ENCODE results near the gene CCDC68. TPM values are rescaled to one million over a fixed set of nuclear protein-coding genes. Genes with fewer than 3 reads are reported as not detected.

CCDC68 gene
- total RNA-seq, 1 experiment from 2014 or later, result 3.1 TPM

DNA sequence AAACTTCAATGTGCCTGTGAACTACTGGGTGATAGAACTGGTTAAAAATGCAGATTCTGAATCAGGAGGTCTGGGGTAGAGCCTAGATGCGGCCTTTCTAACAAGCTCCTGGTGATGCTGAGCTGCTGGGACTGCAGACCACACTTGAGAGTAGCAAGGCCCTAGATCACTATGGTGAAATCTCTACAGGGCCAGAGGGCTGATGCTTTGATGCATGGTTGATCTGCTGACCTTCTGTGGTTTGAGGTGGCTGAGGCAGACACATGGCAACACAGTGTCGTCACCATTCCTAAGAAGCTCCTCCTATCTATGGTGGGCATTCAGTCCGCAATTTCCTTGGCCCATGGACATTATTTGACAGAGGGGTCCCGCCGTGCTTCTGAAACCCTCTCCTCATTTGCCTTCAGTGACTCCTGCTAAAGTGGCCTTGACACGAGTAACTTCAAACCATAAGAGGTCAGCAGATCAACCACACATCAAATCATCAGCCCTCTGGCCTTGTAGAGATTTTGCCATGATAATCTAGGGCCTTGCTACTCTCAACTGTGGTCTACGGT lies 19.8 kb downstream of the CCDC68 start:
- Histone ChIP-seq H3K4me3 (ENCODE audit: low read length) (no peak overlapping the region), H3K4me2 (ENCODE audit: low read length) (no peak overlapping the region), H2AFZ (ENCODE audit: low read length) (no peak overlapping the region), H3F3A (ENCODE audit: low read length, unreplicated experiment) (no peaks in the 10 kb centered on the region), H3K36me3 (ENCODE audit: low read depth, low read length) (no peaks in the 10 kb centered on the region), H3K9me2 (replicated peaks; ENCODE audit: low read length) (no peaks in the 10 kb centered on the region), H3K27me3 (ENCODE audit: low read length) (no peaks in the 10 kb centered on the region), H3K9me3 (ENCODE audit: low read length) (no peaks in the 10 kb centered on the region), H3K4me1 (ENCODE audit: insufficient read depth, low read length) (no peaks in the 10 kb centered on the region), H3K9ac (ENCODE audit: low read length) (no peak overlapping the region), H3K79me2 (ENCODE audit: low read length) (no peaks in the 10 kb centered on the region), H4K20me1 (ENCODE audit: low read length) (no peaks in the 10 kb centered on the region), H3K27ac (ENCODE audit: low read length) (no peak overlapping the region)
- ATAC-seq, result no peak
- DNase-seq, result no peak
- TF ChIP-seq EZH2 (IDR thresholded peaks at IDR 0.05; ENCODE audit: low read length, unreplicated experiment) (no peak), EZH2phosphoT487 (IDR thresholded peaks at IDR 0.05; ENCODE audit: borderline replicate concordance, low read length) (no peak)
- TF ChIP-seq, protein P1, sequence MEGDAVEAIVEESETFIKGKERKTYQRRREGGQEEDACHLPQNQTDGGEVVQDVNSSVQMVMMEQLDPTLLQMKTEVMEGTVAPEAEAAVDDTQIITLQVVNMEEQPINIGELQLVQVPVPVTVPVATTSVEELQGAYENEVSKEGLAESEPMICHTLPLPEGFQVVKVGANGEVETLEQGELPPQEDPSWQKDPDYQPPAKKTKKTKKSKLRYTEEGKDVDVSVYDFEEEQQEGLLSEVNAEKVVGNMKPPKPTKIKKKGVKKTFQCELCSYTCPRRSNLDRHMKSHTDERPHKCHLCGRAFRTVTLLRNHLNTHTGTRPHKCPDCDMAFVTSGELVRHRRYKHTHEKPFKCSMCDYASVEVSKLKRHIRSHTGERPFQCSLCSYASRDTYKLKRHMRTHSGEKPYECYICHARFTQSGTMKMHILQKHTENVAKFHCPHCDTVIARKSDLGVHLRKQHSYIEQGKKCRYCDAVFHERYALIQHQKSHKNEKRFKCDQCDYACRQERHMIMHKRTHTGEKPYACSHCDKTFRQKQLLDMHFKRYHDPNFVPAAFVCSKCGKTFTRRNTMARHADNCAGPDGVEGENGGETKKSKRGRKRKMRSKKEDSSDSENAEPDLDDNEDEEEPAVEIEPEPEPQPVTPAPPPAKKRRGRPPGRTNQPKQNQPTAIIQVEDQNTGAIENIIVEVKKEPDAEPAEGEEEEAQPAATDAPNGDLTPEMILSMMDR (conservative IDR thresholded peaks at IDR 0.05; ENCODE audit: low read depth, low read length), result no peak
- intact Hi-C loops (cut with micrococcal nuclease), result no loop called here
- ChIA-PET CTCF (no interaction called here), POLR2A (ENCODE audit: unreplicated experiment) (no interaction called here)
- no TSS peak for BruUV-seq (replicated peaks)

DNA sequence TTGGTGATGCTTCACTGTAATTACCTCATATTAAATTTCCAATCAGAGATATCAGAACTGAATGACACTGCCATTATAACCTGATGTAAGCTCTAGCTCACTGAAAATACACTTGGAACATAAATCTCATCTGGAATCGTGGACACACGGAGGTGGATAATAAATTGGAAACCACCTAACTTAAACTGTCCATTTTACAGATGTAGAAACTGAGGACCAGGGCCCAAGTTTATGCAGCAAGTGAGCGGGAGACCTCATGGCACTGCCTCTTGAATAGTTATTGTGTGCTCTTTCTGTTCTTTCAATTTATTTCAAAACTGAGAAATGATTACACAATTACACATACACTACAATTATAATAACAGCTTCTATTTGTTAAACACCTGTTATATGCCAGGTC lies 20.8 kb downstream of the CCDC68 start:
- Histone ChIP-seq H2AFZ (ENCODE audit: low read length) (no peak overlapping the region), H3K4me3 (ENCODE audit: low read length) (no peak overlapping the region), H4K20me1 (ENCODE audit: low read length) (no peaks in the 10 kb centered on the region), H3K27ac (ENCODE audit: low read length) (no peak overlapping the region), H3F3A (ENCODE audit: low read length, unreplicated experiment) (no peaks in the 10 kb centered on the region), H3K9me2 (replicated peaks; ENCODE audit: low read length) (no peaks in the 10 kb centered on the region), H3K79me2 (ENCODE audit: low read length) (no peaks in the 10 kb centered on the region), H3K9me3 (ENCODE audit: low read length) (no peaks in the 10 kb centered on the region), H3K4me2 (ENCODE audit: low read length) (no peak overlapping the region), H3K36me3 (ENCODE audit: low read depth, low read length) (no peaks in the 10 kb centered on the region), H3K9ac (ENCODE audit: low read length) (no peak overlapping the region), H3K27me3 (ENCODE audit: low read length) (no peaks in the 10 kb centered on the region), H3K4me1 (ENCODE audit: insufficient read depth, low read length) (no peaks in the 10 kb centered on the region)
- ATAC-seq, result no peak
- BruUV-seq (replicated peaks), result no TSS peak
- TF ChIP-seq EZH2phosphoT487 (IDR thresholded peaks at IDR 0.05; ENCODE audit: borderline replicate concordance, low read length) (no peak), EZH2 (IDR thresholded peaks at IDR 0.05; ENCODE audit: low read length, unreplicated experiment) (no peak)
- TF ChIP-seq, protein P1 (conservative IDR thresholded peaks at IDR 0.05; ENCODE audit: low read depth, low read length), result no peak
- intact Hi-C loops (cut with micrococcal nuclease), result no loop called here
- ChIA-PET CTCF (no interaction called here), POLR2A (ENCODE audit: unreplicated experiment) (no interaction called here)
- DNase-seq, result no peak

DNA sequence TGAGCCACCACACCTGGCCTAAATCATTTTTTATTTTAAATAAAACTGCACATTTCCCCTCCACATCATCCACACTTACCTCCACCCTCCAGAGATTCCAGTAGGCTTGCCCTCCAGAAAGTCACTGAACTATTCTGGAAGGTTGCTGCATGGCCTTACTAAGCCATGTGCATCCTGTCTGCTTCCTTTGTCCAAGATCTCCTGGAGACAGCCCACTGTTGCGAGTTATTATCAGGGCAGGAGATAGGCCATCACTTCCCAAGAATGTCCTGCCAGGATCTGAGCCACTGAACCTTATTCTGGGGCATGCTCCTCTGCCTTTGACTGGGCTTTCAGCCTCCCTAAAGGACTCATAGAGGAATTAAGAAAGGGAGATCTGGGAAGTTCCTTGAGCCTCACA lies 26.8 kb downstream of the CCDC68 start:
- ChIA-PET CTCF (no interaction called here), POLR2A (ENCODE audit: unreplicated experiment) (no interaction called here)
- Histone ChIP-seq H3K4me3 (ENCODE audit: low read length) (no peak overlapping the region), H2AFZ (ENCODE audit: low read length) (no peak overlapping the region), H3K9me2 (replicated peaks; ENCODE audit: low read length) (no peaks in the 10 kb centered on the region), H3K4me2 (ENCODE audit: low read length) (no peak overlapping the region), H4K20me1 (ENCODE audit: low read length) (no peaks in the 10 kb centered on the region), H3K4me1 (ENCODE audit: insufficient read depth, low read length) (no peaks in the 10 kb centered on the region), H3K9ac (ENCODE audit: low read length) (no peak overlapping the region), H3K27me3 (ENCODE audit: low read length) (no peaks in the 10 kb centered on the region), H3F3A (ENCODE audit: low read length, unreplicated experiment) (no peaks in the 10 kb centered on the region), H3K36me3 (ENCODE audit: low read depth, low read length) (no peaks in the 10 kb centered on the region), H3K79me2 (ENCODE audit: low read length) (no peaks in the 10 kb centered on the region), H3K9me3 (ENCODE audit: low read length) (no peaks in the 10 kb centered on the region), H3K27ac (ENCODE audit: low read length) (no peak overlapping the region)
- TF ChIP-seq EZH2phosphoT487 (IDR thresholded peaks at IDR 0.05; ENCODE audit: borderline replicate concordance, low read length), result no peak
- TF ChIP-seq EZH2 (IDR thresholded peaks at IDR 0.05; ENCODE audit: low read length, unreplicated experiment), result no peak
- TF ChIP-seq, protein P1 (conservative IDR thresholded peaks at IDR 0.05; ENCODE audit: low read depth, low read length), result no peak
- no peak for DNase-seq
- no TSS peak for BruUV-seq (replicated peaks)
- intact Hi-C loops (cut with micrococcal nuclease), result no loop called here
- no peak for ATAC-seq
